GM19035 (cell line): ENCODE results near the gene SLC9A8.
"Not testable (repeated sequence)": the region's sequence is repeated elsewhere in the genome, so short reads cannot be mapped to it uniquely, and the experiment has no call there.

Source experiments
- ATAC-seq: cut with Tn5 transposase; IDR thresholded peaks from one replicate; pipeline ENCODE4 v1.9.1; 2021; ENCODE audit not compliant: unreplicated experiment

SLC9A8 gene

GRCh38 chr20:49891476-49892110 lies 79.0 kb downstream of the SLC9A8 start:
- ATAC-seq: no peak

- no peak for ATAC-seq
Measured at GRCh38 chr20:49892260-49892659, 79.6 kb downstream of the SLC9A8 start.

- no peak for ATAC-seq
Measured at GRCh38 chr20:49892817-49893216, 80.2 kb downstream of the SLC9A8 start.

GRCh38 chr20:49893242-49894072 lies 80.8 kb downstream of the SLC9A8 start:
- no peak for ATAC-seq

GRCh38 chr20:49894073-49894470 lies 81.4 kb downstream of the SLC9A8 start:
- ATAC-seq: no peak

- not testable (repeated sequence) for ATAC-seq
Measured at GRCh38 chr20:49895474-49896093, 83.0 kb downstream of the SLC9A8 start.

GRCh38 chr20:49896204-49896603 lies 83.6 kb downstream of the SLC9A8 start:
- ATAC-seq: no peak

- ATAC-seq: no peak
Measured at GRCh38 chr20:49899541-49900383, 87.1 kb downstream of the SLC9A8 start.

GRCh38 chr20:49901588-49901987 lies 89.0 kb downstream of the SLC9A8 start:
- no peak for ATAC-seq

- ATAC-seq: no peak
Measured at GRCh38 chr20:49904440-49905214, 92.0 kb downstream of the SLC9A8 start.

GRCh38 chr20:49905415-49906091 lies 92.9 kb downstream of the SLC9A8 start:
- no peak for ATAC-seq

- no peak for ATAC-seq
Measured at GRCh38 chr20:49906101-49906604, 93.5 kb downstream of the SLC9A8 start.

GRCh38 chr20:49906615-49907154 lies 94.1 kb downstream of the SLC9A8 start:
- ATAC-seq: no peak

- no peak for ATAC-seq
Measured at GRCh38 chr20:49907405-49908257, 95.0 kb downstream of the SLC9A8 start.

GRCh38 chr20:49908258-49908565 lies 95.6 kb downstream of the SLC9A8 start:
- ATAC-seq: no peak

GRCh38 chr20:49909499-49910339 lies 97.1 kb downstream of the SLC9A8 start:
- no peak for ATAC-seq

- ATAC-seq: no peak
Measured at GRCh38 chr20:49910340-49910706, 97.7 kb downstream of the SLC9A8 start.
